Measurements from ENCODE around the gene MAPK11. TPM values are rescaled to one million over a fixed set of nuclear protein-coding genes. Genes with fewer than 3 reads are reported as not detected.

Gene MAPK11
- total RNA-seq, 2 donors from 2014 or later = 11.5 to 11.6 TPM

DNA sequence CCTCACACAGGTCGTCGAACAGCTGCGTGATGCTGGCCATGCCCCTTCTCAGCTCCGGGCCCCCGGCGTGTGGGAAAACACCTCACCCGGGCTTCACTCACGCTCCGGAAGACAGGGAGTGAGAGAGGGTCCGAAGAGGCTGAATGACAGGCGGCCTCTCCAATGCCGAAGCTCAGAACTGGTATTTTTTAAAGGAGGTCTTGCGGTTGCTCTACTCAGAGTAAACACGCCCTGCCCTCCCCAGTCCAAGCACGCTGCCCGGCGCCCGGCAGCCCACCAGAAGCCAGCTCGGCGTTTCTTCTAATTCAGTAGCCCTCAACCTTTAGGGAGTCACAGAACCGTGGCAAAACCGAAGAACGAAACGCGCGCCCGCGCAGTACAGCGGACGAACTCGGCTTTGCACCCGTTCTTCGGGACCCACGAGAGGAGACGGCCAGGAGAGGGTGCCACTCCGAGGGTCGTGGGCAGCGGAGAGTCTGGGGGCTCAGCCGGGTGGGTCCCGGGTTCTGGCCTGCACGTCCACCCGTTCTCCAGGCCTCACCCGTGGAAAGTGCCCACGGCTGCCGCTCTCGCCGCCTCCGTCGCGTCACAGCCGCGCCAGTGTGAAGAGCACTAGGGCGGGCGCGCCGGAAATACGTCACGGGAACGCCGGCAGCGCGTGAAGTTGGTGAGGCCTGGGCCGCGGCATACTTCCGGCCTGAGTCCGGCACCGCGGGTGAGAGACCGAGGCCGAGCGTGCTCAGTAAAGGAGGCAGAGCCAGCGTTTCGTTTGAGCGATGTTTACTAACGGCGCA, 25.6 kb downstream of the MAPK11 start, which contains the start of gene TUBGCP6:
Gene TUBGCP6 (minus strand): TSS at position 604 of the 794 bp plus-strand sequence. CDS start 564 bp downstream, at position 40.
- intact Hi-C loops (cut with DNase I) = loop anchor here in 1 of 2 donors (5.0 to 10.0 kb wide), 2 partner anchors 230 to 282 kb away; partner anchors contain the start of genes PIM3 and SBF1
- DNase-seq (ENCODE audit: low spot score) = peak; percentile 99

GRCh38 chr22:50243685-50244419, 26.3 kb downstream of the MAPK11 start:
- DNase-seq (ENCODE audit: low spot score) = no peak
- intact Hi-C loops (cut with DNase I) = loop anchor here in 1 of 2 donors (5.0 to 10.0 kb wide), 2 partner anchors 231 to 282 kb away; partner anchors contain the start of genes PIM3 and SBF1

- DNase-seq (ENCODE audit: low spot score) = no peak
- intact Hi-C loops (cut with DNase I) = loop anchor here in 1 of 2 donors (5.0 to 10.0 kb wide), 2 partner anchors 232 to 280 kb away; partner anchors contain the start of genes PIM3 and SBF1
These were observed 27.7 kb downstream of the MAPK11 start for GRCh38 chr22:50242406-50242949.

GRCh38 chr22:50238755-50239154, 31.4 kb downstream of the MAPK11 start:
- DNase-seq (ENCODE audit: low spot score) = no peak
- intact Hi-C loops (cut with DNase I) = no loop called here

- DNase-seq (ENCODE audit: low spot score) = no peak
- intact Hi-C loops (cut with DNase I) = no loop called here
These were observed 33.3 kb downstream of the MAPK11 start for GRCh38 chr22:50236731-50237409.

DNA sequence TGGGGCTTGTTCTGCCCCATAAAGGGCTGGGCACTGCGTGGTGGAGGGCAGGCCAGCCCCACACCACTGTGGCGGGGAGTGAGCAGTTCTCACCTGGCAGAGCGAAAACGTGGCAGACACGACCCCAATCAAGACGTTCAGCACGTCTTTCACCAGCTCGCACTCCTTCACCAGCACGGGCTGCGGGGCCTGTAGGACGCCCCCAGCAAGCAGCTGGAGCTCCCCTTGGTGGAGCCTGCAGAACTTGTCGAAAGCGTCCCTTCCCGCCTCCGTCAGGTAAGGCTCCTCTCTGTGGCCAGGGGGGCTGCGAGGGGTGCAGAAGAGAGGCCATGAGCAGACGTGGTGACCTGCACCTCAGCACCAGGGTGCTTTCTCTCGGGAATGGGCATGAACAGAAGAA, 37.0 kb downstream of the MAPK11 start:
- no peak for DNase-seq (ENCODE audit: low spot score)
- intact Hi-C loops (cut with DNase I) = no loop called here

- DNase-seq (ENCODE audit: low spot score) = no peak
- intact Hi-C loops (cut with DNase I) = no loop called here
These were observed 37.6 kb downstream of the MAPK11 start for GRCh38 chr22:50232481-50233151.

GRCh38 chr22:50229370-50229769, 40.8 kb downstream of the MAPK11 start:
- intact Hi-C loops (cut with DNase I) = loop anchor here in 1 of 2 donors (10.0 kb wide), 1 partner anchor 295 kb away; no protein-coding TSS in a partner anchor
- no peak for DNase-seq (ENCODE audit: low spot score)

GRCh38 chr22:50228366-50228765, 41.8 kb downstream of the MAPK11 start:
- intact Hi-C loops (cut with DNase I) = loop anchor here in 1 of 2 donors (10.0 kb wide), 1 partner anchor 294 kb away; no protein-coding TSS in a partner anchor
- DNase-seq (ENCODE audit: low spot score) = no peak

DNA sequence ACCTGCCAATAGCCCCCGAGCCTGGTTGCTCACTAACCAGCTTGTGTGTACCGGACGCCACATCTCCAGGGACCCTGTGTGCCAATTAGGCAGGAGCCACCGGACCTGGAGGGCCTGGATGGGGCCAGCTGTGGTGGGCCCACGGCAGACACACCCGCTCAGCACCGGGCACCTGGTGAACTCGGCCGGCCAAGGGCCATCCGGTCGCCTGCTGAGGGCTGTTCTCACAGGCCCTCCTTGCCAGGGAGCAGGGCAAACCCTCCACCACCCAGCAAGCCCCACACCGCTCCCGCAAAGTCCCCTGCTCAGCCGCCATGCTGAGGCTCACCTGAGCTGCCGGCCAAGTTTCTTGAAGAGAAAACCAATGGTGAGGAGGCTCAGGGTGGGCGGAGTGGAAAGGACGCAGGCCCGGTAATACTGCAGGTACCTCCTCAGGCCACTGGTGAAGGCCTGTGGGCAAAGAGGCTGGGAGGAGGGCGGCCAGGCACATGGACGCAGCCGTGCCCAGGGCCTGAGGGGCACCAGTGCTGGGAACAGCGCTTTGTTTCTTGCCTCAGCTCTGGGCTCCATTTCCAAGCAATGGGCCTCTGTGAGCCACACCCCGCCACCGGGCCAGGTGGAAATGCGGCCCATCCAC, 42.5 kb downstream of the MAPK11 start:
- DNase-seq (ENCODE audit: low spot score) = no peak
- intact Hi-C loops (cut with DNase I) = loop anchor here in 1 of 2 donors (10.0 kb wide), 1 partner anchor 293 kb away; no protein-coding TSS in a partner anchor

DNA sequence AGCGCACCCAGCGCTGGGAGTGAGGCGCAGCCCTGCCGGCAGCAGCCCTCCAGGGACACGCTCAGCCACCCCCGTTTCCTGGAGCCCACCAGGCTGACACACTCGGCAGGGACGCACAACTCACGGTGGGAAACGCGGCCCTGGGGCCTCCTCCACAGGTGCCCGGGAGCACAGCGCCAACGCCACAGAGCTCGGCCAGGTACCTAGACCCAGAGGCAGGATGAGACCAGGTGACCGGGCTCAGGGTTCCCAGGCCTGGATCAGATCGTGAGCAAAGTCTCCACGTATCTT, 43.4 kb downstream of the MAPK11 start:
- intact Hi-C loops (cut with DNase I) = loop anchor here in 1 of 2 donors (10.0 kb wide), 1 partner anchor 292 kb away; no protein-coding TSS in a partner anchor

GRCh38 chr22:50226063-50226874, 43.9 kb downstream of the MAPK11 start:
- DNase-seq (ENCODE audit: low spot score) = no peak
- intact Hi-C loops (cut with DNase I) = loop anchor here in 1 of 2 donors (10.0 kb wide), 1 partner anchor 291 kb away; no protein-coding TSS in a partner anchor

More for the DNA sequence above, 43.4 kb downstream of the MAPK11 start:
- no peak for DNase-seq (ENCODE audit: low spot score)

DNA sequence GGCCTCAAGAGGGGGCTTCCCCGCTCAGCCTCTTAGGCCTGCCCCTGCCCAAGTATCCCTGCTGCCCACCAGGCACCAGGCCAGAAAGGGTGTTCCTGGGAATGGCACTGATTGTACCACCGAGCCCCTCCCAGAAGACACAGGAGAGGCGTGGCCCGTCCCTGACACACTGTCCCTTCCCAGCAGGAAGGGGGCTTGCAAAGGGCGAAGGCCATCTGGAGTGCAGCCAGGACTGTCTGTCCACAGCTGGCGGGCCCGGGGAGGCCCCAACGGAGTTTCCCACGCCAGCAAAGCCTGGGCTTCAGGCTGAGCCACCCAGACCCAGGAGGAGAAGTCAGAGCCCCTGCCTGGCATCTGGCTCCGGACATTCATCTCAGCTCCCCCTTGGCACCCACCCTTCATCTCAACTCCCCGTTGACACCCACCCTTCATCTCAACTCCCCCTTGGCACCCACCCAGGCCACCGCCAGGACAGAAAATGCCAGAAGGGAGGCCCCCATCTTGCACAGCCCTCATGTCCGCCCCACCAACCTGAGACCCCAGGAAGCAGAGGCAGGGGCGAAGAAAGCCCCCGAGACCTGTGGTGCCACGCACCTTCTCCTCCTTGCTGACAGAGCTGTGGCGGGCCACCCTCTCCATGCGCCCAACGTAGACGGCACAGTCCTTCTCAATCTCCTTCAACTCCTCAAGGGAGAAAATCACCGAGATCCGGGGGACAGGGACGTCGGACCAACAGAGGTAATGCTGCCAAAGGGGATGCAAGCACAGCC, 44.8 kb downstream of the MAPK11 start:
- no peak for DNase-seq (ENCODE audit: low spot score)
- intact Hi-C loops (cut with DNase I) = loop anchor here in 1 of 2 donors (10.0 kb wide), 1 partner anchor 291 kb away; no protein-coding TSS in a partner anchor

DNA sequence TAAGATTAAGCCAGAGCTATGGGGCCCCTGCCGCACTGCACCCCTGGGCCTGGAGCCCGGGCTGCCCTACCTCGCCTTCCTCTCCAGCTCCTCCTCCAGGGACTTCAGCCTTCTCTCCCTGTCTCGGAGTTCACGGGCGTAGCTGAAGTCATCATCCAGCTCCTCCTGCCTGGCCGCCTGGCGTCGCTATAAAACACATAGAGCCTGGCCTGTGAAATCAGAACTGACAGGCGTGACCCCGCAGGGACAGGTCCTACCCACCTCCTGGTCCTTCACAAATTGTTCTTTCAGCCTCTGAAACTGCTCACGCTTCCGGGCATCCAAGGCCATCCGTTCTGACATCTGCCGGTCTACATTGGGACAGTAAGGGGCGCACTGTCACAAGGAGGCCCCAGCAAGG, 46.1 kb downstream of the MAPK11 start:
- intact Hi-C loops (cut with DNase I) = loop anchor here in 1 of 2 donors (10.0 kb wide), 1 partner anchor 289 kb away; no protein-coding TSS in a partner anchor
- no peak for DNase-seq (ENCODE audit: low spot score)

GRCh38 chr22:50222508-50222907, 47.7 kb downstream of the MAPK11 start:
- DNase-seq (ENCODE audit: low spot score) = no peak

More at GRCh38 chr22:50222508-50222907, 47.7 kb downstream of the MAPK11 start:
- intact Hi-C loops (cut with DNase I) = loop anchor here in 1 of 2 donors (10.0 kb wide), 1 partner anchor 288 kb away; no protein-coding TSS in a partner anchor
